Measurements from ENCODE around the gene PRKAG3.

PRKAG3 gene

GRCh38 chr2:218816561-218817011 is 15.0 kb downstream of the PRKAG3 start:
- DNase-seq (ENCODE audit: low spot score): no peak
- TF ChIP-seq CTCF (IDR thresholded peaks at IDR 0.05; ENCODE audit: extremely low read depth, insufficient read depth, missing control alignments): no peak
- in situ Hi-C loops (cut with MboI; ENCODE audit: low pct_unique_long_range_greater_than_20kb, low sequenced_read_pairs, unreplicated experiment): no loop called here

- no peak for DNase-seq (ENCODE audit: low spot score)
- no peak for TF ChIP-seq CTCF (IDR thresholded peaks at IDR 0.05; ENCODE audit: extremely low read depth, insufficient read depth, missing control alignments)
- in situ Hi-C loops (cut with MboI; ENCODE audit: low pct_unique_long_range_greater_than_20kb, low sequenced_read_pairs, unreplicated experiment): no loop called here
Observed at GRCh38 chr2:218815649-218816048, 16.0 kb downstream of the PRKAG3 start.

DNA sequence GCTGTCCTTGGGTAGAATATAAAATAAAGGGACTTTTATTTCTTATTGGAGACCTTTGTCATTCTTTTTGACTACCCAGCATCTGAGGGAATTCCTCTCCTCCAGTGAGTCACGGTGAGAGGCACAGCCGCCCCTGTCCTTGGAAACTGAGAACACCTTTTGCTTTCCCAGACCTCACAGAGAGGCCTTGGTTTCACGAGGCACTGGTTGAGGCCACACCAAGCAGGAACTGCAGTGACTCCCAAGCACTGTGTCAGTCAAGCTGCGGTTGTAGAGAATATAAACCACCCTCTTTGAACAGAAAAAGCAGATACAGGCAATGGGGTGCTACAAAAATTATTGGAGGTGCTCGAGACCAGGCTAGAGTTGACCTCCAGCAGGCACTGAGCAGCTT is 16.4 kb downstream of the PRKAG3 start:
- DNase-seq (ENCODE audit: low spot score): no peak
- TF ChIP-seq CTCF (IDR thresholded peaks at IDR 0.05; ENCODE audit: extremely low read depth, insufficient read depth, missing control alignments): no peak
- in situ Hi-C loops (cut with MboI; ENCODE audit: low pct_unique_long_range_greater_than_20kb, low sequenced_read_pairs, unreplicated experiment): no loop called here

DNA sequence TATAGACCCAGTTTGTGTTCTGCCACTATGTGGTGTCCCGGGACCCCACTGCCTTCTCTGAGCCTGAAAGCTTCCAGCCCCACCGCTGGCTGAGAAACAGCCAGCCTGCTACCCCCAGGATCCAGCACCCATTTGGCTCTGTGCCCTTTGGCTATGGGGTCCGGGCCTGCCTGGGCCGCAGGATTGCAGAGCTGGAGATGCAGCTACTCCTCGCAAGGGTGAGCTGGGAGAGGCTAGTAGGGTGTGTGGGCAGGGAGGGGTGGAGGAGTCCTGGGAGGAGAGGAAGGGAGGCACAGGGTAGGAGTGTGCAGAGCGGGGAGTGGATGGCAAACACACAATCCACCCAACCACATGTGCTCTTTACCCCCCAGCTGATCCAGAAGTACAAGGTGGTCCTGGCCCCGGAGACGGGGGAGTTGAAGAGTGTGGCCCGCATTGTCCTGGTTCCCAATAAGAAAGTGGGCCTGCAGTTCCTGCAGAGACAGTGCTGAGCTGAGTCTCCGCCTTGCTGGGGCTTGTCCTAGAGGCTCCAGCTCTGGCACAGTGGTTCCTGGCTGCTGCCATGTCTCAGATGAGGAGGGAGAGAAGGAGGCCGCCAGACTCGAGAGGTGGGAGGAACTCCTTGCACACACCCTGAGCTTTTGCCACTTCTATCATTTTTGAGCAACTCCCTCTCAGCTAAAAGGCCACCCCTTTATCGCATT is 16.9 kb downstream of the PRKAG3 start:
- no peak for TF ChIP-seq CTCF (IDR thresholded peaks at IDR 0.05; ENCODE audit: extremely low read depth, insufficient read depth, missing control alignments)
- in situ Hi-C loops (cut with MboI; ENCODE audit: low pct_unique_long_range_greater_than_20kb, low sequenced_read_pairs, unreplicated experiment): no loop called here
- no peak for DNase-seq (ENCODE audit: low spot score)

- in situ Hi-C loops (cut with MboI; ENCODE audit: low pct_unique_long_range_greater_than_20kb, low sequenced_read_pairs, unreplicated experiment): no loop called here
- no peak for DNase-seq (ENCODE audit: low spot score)
- no peak for TF ChIP-seq CTCF (IDR thresholded peaks at IDR 0.05; ENCODE audit: extremely low read depth, insufficient read depth, missing control alignments)
Observed at GRCh38 chr2:218813771-218814460, 17.7 kb downstream of the PRKAG3 start.

DNA sequence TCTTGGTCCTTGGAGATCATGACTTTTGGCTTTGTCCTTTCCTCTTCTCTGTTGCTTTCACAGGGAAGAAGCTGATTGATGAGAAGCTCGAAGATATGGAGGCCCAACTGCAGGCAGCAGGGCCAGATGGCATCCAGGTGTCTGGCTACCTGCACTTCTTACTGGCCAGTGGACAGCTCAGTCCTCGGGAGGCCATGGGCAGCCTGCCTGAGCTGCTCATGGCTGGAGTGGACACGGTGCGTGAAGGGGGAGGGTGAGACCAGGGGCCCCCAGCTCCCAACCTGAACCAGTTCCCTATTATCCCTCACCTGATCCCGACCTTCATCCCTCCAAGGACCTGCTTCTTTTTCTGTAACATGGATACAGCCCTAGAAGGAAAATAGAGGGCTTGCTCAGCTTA is 18.7 kb downstream of the PRKAG3 start:
- no peak for TF ChIP-seq CTCF (IDR thresholded peaks at IDR 0.05; ENCODE audit: extremely low read depth, insufficient read depth, missing control alignments)
- DNase-seq (ENCODE audit: low spot score): peak; percentile 3
- in situ Hi-C loops (cut with MboI; ENCODE audit: low pct_unique_long_range_greater_than_20kb, low sequenced_read_pairs, unreplicated experiment): no loop called here
